Stomach (tissue), 9 donors: ENCODE data around the gene BIN1. TPM values are rescaled to one million over a fixed set of nuclear protein-coding genes. Genes with fewer than 3 reads are reported as not detected.

Experiments used
- DNase-seq, 2 donors: peaks; one replicate each; pipeline versions ENCODE4 v3.0.0 to v3.0.0-alpha.2; 2013 to 2019
- H3K27ac ChIP-seq, 5 donors: fragments of 200-600 bp in 4 of 5; sonication (generic) in 4 of 5; one replicate each; pipeline ENCODE4 v1.5.1; 2013 to 2019; ENCODE audit warnings: mild to moderate bottlenecking in 1 of 5, moderate library complexity in 1 of 5
- H3K27me3 ChIP-seq, 3 donors: fragments of 200-600 bp; sonication (generic); one replicate each; pipeline ENCODE4 v1.5.1; 2017 to 2019; ENCODE audit warnings: mixed run types in 1 of 3
- H3K36me3 ChIP-seq, 4 donors: fragments of 200-600 bp; sonication (generic); 1 replicate in 3 of 4; 2 replicates in 1 of 4; pipeline ENCODE4 v1.5.1; 2016 to 2019
- H3K4me1 ChIP-seq, 4 donors: fragments of 200-600 bp; sonication (generic); one replicate each; pipeline ENCODE4 v1.5.1; 2016 to 2019
- H3K4me3 ChIP-seq, 4 donors: fragments of 200-600 bp; sonication (generic) in 3 of 4; one replicate each; pipeline ENCODE4 v1.5.1; 2016 to 2019; ENCODE audit warnings: mild to moderate bottlenecking in 1 of 4
- H3K9me3 ChIP-seq, 4 donors: fragments of 200-600 bp; sonication (generic); one replicate each; pipeline ENCODE4 v1.5.1; 2016 to 2019
- CTCF ChIP-seq, 7 experiments: fragments of 450-650 bp in 4 of 7; fragments of 200-600 bp in 3 of 7; sonication (generic) in 3 of 7; IDR thresholded peaks; one replicate each; pipeline ENCODE4 v1.5.1; 2016 to 2019; ENCODE audit warnings: antibody characterized with exemption in 7 of 7, control low read depth in 2 of 7, mild to moderate bottlenecking in 1 of 7
- EP300 ChIP-seq: sonication (generic); formaldehyde crosslinking; IDR thresholded peaks from one replicate; pipeline ENCODE4 v1.6.1; 2017; ENCODE audit warnings: antibody characterized with exemption
- POLR2A ChIP-seq, 4 donors: fragments of 450-650 bp; IDR thresholded peaks; one replicate each; pipeline ENCODE4 v1.6.1; 2016; ENCODE audit warnings: antibody characterized with exemption in 4 of 4, control low read depth in 2 of 4, mild to moderate bottlenecking in 1 of 4, moderate library complexity in 1 of 4
- POLR2AphosphoS5 ChIP-seq, 3 donors: sonication (generic); formaldehyde crosslinking; IDR thresholded peaks; one replicate each; pipeline ENCODE4 v1.6.1; 2016; ENCODE audit warnings: antibody characterized with exemption in 3 of 3
- WGBS, 5 donors: extraction: QIAGEN DNeasy Blood & Tissue Kit in 3 of 5; methylation state at CpG; one replicate each; pipeline versions ENCODE4 v1.1.5 to v1.1.7; 2013 to 2018; 5-methylcytosine and 5-hydroxymethylcytosine counted together
- intact Hi-C: fragments of 100-400 bp; cut with DNase I; formaldehyde crosslinking; loops from one replicate; pipeline ENCODE4 v1.15.1; 2023; ENCODE audit warnings: low total_unique reads
- polyA plus RNA-seq, 3 donors: library from polyadenylated mRNA; stranded (reverse); fragments of 200-250 nt; gene quantifications; one replicate each; pipeline ENCODE4 v1.2.3, GENCODE V29; 2013
- total RNA-seq, 5 donors: library from RNA; depleted of rRNA; stranded (reverse); fragments of >200 nt; gene quantifications; one replicate each; pipeline versions ENCODE4 v1.1.0 to v1.2.3, GENCODE V29; 2014 to 2016
- donor health status: healthy with polysubstance abuse.
- donor health status: Bipolar disorder and iron deficiency.
- donor health status: healthy.

BIN1 gene
- total and polyA plus RNA-seq, 8 donors = 39.1 to 175 (median 47.8) TPM

- no peak for DNase-seq
- intact Hi-C loops = no loop called here
- Histone ChIP-seq H3K27me3 (no peaks in the 10 kb centered on the region), H3K4me3 (no peak overlapping the region), H3K4me1 (peaks cover 0 to 26% (median 11%) of the 10 kb centered on the region in 4 donors), H3K9me3 (peaks cover 0 to 5% (median 0%) of the 10 kb centered on the region in 4 donors), H3K27ac (no peak overlapping the region), H3K36me3 (no peaks in the 10 kb centered on the region)
- 81 to 89% (median 84%) methylated on average over 9 to 10 of the region's 10 CpGs for WGBS, 5 donors
- no peak for TF ChIP-seq POLR2AphosphoS5 (IDR thresholded peaks at IDR 0.05)
- TF ChIP-seq POLR2A (IDR thresholded peaks at IDR 0.05) = no peak
- no peak for TF ChIP-seq EP300
- no peak for TF ChIP-seq CTCF (IDR thresholded peaks at IDR 0.05)
These were observed 40.0 kb upstream of the BIN1 start for GRCh38 chr2:127146820-127147502.

- Histone ChIP-seq H3K36me3 (no peaks in the 10 kb centered on the region), H3K4me1 (peaks cover 0 to 26% (median 11%) of the 10 kb centered on the region in 4 donors), H3K4me3 (no peak overlapping the region), H3K27ac (peak overlapping the region in 1 of 5 donors; percentile 26), H3K9me3 (peaks cover 0 to 3% (median 0%) of the 10 kb centered on the region in 4 donors), H3K27me3 (no peaks in the 10 kb centered on the region)
- intact Hi-C loops = no loop called here
- TF ChIP-seq CTCF (IDR thresholded peaks at IDR 0.05) (no peak), POLR2AphosphoS5 (IDR thresholded peaks at IDR 0.05) (no peak), EP300 (no peak), POLR2A (IDR thresholded peaks at IDR 0.05) (no peak)
- DNase-seq = no peak
- WGBS, 5 donors = 88 to 94% (median 94%) methylated on average over 14 to 18 of the region's 18 CpGs
These were observed 39.2 kb upstream of the BIN1 start for GRCh38 chr2:127146071-127146725.

- no peaks in the 10 kb centered on the region for H3K36me3 ChIP-seq
- H3K4me1 ChIP-seq = peaks cover 0 to 26% (median 11%) of the 10 kb centered on the region in 4 donors
- H3K4me3 ChIP-seq = no peak overlapping the region
- intact Hi-C loops = no loop called here
- H3K27me3 ChIP-seq = peaks cover 0 to 4% (median 0%) of the 10 kb centered on the region in 3 donors
- 58 to 79% (median 64%) methylated on average over 1 of the region's 1 CpG for WGBS, 5 donors
- TF ChIP-seq CTCF (IDR thresholded peaks at IDR 0.05) (no peak), EP300 (no peak), POLR2AphosphoS5 (IDR thresholded peaks at IDR 0.05) (no peak), POLR2A (IDR thresholded peaks at IDR 0.05) (no peak)
- peak overlapping the region in 1 of 5 donors; percentile 26 for H3K27ac ChIP-seq
- DNase-seq = no peak
- H3K9me3 ChIP-seq = no peaks in the 10 kb centered on the region
These were observed 38.4 kb upstream of the BIN1 start for GRCh38 chr2:127145280-127145895.
